GM19455 (cell line): ENCODE data around the gene ANO8.

Experiments
- ATAC-seq: cut with Tn5 transposase; IDR thresholded peaks from one replicate; pipeline ENCODE4 v1.9.1; 2021; ENCODE audit not compliant: unreplicated experiment

Gene ANO8

DNA sequence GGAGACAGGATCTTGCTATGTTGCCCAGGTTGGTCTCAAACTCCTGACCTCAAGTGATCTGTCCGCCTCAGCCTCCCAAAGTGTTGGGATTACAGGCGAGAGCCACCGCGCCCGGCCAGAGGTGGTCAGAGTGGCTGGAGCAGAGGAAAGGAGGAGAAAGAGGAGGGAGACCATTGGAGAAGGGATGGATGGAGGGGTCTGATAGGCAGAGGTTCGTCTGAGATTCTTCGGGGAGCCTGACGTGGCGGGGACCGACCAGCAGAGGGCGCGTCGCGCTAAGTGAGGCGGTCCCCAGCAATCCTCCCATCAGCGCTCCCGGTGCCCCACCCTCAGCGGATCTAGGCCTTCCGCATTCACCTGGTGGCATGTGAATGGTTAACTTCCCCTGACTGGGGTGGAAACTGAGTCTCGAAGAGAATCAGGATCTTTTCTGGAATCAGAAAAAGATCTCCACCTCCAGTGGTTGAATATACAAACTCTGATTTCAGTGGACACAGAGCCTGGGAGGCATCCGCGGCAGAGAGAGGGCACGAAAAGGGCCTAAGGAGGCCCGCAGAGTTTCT, 11.5 kb upstream of the ANO8 start:
- ATAC-seq: no peak

DNA sequence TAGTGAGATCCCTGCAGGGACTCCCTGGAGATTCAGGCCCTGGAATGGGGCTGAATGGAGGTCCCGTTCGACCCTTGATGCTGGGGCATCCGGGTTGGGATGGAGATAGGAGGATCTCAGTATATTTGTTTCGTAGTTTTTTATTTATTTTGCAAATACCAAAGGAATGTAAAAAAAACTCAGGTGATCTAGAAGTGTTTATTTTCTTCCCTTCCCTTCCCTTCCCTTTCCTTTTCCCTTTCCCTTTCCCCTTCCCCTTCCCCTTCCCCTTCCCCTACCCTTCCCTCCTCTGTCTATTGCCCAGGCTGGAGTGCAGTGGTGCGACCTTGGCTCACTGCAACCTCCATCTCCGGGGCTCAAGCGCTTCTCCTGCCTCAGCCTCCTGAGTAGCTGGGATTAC, 7.2 kb upstream of the ANO8 start:
- ATAC-seq: no peak

DNA sequence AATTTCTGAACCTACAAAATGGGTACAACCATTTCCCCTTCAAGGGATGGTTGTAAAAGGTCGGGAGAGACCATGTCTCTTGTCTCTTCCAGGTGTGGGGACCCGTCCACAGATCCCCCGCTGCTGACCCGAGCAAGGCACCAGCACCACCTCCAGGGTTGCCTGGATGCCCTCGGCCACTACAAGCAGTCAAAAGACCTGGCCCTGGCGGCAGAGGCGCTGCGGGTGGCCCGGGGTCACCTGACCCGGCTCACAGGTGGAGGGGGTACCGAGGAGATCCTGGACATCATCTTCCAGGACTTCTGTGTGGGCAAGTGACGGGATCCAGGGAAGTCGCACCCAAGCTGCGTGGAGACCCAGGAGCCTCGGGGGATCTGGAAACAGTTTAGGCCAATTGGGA, 6.7 kb upstream of the ANO8 start:
- ATAC-seq: no peak

DNA sequence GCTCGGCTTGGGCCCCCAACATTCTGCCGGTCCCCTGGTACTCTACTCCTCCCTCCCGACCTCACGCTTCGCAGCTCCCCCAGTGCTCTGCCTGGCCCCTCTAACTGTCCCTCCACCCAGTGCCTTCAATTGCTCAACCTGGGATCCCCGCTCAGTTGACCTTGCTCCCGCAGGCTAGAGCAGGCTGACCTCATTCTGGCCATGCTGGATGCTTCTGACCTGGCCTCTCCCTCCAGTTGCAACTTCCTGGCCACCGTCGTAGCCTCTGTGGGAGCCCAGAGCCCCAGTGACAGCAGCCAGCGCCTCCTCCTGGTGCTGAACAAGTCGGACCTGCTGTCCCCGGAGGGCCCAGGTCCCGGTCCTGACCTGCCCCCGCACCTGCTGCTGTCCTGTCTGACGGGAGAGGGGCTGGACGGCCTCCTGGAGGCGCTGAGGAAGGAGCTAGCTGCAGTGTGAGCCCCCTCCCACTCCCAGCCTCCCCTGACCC, 6.3 kb upstream of the ANO8 start:
- no peak for ATAC-seq

DNA sequence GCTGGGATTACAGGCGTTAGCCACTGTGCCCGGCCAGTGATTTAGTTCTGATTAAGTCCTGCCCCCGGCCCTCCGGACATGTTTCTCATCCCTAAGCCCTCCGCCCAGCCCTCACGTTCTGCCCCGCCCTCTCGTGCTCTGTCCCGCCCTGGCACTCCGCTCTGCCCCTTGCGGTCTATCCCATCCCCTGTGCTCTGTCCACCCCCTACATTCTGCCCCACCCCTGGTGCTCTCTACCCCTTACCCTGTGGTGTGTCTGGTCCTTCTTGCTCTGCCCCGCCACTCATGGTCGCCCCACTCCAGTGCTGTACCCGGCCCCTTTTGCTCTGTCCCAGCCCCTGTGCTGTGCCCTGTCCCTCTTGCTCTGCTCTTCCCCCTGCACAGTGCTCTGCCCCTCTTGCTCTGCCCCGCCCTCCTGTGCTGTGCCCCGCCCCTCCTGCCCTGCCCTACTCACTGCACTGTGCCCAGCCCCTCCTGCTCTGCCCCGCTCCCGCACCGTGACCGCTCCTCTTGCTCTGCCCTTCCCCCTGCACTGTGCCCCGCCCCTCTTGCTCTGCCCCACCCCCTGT, 5.7 kb upstream of the ANO8 start:
- ATAC-seq: no peak

DNA sequence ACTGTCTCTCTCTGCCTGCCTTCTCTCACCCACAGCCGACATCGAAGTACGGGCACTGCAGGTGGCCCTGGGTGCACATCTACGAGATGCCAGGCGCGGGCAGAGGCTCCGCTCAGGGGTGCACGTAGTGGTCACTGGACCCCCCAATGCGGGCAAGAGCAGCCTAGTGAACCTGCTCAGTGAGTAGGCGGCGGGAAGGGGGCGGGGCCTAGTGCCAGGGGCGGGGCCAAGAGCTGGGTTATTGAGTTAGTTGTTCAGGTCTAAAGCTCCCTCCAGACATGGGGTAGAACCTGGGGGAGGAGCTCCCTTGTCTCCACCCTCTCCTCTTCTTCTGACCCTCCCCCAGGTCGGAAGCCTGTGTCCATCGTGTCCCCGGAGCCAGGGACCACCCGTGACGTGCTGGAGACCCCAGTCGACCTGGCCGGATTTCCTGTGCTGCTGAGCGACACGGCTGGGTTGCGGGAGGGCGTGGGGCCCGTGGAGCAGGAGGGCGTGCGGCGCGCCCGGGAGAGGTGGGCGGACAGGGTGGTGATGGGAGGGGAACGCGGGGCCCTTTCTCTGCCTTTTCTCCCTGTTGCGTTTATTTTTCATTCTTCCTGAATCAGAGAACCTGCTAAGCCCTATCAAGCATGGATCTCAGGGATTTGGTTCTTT, 4.6 kb upstream of the ANO8 start:
- no peak for ATAC-seq

DNA sequence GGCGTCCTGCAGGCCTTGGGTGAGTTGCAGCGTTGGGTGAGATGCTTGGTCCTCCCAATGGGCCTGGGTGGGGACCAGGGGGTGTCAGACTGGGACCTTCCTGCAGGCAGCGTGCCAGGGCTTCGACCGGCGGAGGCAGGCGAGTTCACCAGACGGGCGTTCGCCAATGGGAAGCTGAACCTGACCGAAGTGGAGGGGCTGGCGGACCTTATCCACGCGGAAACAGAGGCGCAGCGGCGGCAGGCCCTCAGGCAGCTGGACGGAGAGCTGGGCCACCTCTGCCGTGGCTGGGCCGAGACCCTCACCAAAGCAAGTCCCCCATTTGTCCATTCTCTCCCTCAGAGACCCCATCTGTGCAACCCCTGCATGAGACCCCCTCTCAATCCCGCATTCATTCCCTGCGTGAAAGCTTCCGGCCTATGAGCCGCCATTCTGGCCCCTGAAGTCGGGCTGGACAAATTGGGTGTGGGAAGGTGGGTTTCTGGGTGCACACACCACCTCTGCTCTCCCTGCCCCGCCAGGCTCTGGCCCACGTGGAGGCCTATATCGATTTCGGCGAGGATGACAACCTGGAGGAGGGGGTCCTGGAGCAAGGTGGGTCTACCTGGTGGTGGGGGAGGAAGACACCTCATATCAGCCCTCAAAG, 3.9 kb upstream of the ANO8 start:
- no peak for ATAC-seq

DNA sequence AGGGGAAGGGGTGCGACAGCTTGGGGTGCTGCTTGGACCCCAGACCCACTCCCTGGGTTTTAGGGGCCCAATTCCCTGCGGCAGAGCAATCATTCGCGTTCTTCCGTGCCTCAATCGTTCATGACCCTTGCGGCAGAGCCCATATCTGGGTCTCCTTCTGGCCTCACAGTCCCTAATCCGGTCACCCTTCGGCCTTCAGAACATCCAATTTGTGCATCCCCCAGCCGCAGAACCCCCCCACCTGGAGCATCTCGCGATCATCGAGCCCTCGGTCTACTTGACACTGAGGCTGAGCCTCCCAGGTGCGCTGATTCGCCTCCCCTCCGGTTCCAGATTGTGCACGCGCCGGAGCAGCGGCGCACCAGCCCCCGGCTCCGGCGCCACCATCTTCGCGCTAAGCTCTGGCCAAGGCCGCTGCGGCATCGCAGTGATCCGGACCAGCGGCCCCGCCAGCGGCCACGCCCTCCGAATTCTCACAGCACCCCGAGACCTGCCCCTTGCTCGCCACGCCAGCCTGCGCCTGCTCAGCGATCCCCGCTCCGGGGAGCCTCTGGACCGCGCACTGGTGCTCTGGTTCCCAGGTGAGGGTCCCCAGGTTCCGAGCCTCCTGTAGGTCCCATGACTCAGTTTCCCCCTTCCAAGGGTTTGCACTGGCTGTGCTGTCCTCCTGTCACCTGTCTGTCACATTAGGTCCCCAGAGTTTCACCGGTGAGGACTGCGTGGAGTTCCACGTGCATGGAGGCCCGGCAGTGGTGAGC, 3.2 kb upstream of the ANO8 start:
- ATAC-seq: peak; percentile 2

DNA sequence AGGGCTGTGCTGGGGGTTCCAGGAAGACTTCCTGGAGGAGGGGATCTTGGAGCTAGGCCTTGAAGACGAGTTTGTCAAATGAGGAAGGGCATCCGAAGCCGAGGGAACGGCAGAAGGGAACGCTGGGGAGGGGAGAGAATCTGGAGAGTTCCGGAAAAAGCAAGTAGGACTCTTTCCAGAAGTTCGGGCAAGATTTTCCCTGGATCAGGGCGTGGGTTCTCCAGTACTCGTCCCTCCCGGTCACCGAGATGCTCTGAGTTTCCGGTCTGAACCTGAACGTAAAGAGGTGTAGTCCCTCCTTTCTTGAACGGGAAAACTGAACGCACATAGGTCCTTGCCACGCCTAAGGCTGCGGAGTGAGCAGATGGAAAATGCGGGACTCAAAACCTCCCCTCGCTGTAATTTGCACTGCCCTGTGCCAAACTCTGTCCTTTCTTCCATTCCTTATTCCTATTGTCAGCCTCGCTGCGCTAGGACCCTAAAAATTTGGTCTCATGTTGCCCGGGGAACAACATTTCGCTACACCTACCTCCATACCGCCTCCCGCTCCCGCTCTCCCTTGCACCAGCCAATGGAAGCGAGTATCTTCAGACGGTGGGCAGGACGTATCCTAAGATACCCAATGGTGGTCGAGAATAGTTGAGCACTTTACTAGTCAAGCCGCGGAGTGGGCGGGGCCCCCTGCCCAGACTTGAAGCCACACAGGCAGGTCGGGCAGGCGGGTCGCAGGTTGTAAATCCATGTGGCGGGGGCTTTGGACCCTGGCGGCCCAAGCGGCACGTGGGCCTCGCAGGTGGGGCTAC, 2.4 kb upstream of the ANO8 start, which contains the start of gene GTPBP3:
Gene GTPBP3, plus strand, starts transcription at position 682 of the 803 bp plus-strand sequence. Its CDS starts 59 bp downstream, at position 741.
- peak; percentile 73 for ATAC-seq

DNA sequence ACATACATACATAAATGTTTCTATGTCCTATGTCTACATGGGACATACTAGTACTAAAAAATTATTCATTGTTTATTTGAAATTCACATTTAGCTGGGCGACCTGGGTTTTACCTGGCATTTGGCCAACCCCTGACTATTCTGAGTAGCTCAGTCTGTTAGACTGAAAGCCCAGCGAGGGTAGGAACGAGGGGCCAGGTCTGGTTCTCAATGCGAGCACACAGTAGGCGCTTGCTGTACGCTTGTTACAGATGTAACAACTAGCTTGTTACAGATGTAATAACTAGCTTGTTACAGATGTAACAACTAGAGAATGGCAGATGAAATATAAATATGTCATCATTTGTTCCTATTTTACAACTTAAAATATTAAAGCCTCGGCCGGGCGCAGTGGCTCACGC, 920 bp upstream of the ANO8 start:
- ATAC-seq: no peak

DNA sequence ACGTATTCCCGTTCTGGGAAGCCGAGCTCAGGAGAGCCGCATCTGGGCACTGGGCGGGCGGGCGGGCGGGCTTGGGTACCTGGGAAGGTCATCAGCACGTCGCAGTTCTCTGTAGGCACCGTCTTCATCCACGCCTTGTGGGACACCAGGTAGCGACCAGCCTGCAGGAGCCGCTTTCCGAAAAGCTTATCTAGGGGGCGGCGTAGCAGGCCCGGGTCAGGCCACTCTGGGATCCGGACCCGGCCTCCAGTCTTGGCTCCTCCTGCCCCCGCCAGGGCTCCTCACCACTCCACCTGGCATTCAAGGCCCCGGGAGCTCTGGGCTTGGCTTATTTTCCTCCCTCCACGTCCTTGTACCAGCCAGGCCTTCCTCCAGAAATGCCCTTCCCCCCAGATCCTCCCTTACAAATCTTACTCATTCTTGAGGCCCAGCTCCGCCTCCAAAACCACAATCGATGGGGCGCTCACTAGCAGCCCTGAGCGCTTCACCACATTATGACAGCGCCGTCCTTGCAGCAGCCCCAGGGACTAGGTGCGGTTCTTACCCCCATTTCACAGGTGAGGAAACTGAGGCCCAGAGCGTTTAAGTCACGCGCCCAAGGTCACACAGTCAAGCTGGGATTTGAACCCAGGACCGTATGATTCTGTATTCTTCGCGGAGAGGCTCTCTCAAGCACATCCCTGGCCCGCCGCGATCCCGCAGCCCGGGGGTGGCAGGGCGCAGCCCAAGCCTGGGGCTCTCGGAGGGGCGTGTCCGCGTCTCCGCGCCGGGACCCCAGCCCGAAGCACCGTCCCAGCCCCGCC, 843 bp downstream of the ANO8 start:
- ATAC-seq: no peak

DNA sequence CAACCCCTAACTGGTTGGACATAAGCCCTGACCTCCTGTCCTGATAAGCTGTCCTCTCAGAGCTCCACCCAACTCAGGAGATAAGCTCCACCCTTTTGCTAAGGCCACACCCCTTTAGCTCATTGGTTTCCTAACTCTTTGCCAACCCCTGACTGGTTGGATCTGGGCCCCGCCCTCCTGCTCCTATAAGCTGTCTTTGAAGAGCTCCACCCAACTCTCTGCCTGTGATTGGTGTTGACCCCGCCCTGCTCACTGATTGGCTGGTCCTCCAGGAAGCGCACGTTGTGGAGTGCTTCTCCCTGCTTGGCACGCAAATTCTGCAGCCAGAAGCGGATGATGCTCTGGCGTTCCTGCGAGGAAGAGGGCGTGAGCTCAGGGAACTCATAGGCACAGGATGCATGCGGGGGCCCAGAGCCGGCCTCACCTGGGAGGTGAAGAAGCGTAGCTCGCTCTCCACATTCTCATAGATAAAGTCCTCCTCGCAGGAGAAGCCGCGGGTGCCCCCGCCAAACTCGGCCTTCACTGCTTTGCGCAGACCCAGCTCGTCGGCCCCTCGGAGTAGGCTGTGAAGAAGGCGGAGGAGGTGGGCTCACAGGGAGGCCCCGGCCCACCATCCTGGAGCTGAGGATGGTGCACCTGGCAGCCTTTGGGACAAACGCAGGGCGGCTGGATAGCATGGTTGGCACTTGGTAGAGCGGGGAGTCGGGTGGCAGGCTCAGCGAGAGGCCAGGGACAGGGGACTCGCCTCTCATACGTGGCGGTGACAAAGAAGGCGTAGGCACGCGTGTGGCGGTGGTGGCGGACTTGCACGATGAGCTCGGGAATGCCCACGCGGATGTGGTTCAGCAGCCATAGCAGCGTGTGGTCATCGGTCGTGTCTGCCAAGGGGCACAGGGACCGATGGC, 1.7 kb downstream of the ANO8 start:
- ATAC-seq: no peak

DNA sequence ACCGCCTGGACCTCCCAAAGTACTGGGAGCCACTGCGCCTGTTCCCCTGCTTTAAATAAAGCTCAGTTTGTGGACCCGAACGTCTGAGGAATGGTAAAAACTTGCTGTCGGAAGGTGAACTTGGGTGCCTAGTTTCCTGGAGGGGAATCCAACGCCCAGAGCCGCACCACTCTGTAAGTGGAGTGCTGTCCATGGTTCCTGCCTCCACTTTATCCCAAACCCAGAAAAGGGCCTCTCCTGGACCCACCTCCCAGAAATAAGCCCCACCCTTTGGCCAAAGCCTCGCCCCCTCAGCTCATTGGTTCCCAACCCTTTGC, 2.3 kb downstream of the ANO8 start:
- ATAC-seq: no peak

DNA sequence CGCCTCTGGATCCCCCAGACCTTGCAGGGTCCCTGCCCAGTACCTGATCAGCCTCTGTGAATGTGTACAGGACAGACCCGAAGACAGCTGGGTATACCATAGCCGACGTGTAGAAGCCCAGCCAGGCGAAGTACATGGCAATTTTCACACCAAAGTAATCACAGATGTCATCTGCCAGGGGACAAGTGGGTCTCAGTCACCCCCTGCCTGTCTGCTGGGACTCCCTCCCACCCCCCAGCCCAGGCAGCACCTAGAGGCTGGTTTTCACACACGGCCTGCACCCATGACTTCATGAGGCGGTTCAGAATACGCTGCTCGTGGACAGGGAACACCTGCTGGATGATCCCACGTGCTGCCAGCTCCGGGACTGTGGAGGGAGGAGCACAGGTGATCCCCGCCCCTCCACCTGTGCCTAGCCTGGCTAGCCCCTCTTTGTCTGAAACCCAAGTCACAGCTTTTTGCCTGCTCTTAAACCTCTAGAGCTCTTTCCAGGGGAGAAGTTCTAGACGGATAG, 3.6 kb downstream of the ANO8 start:
- no peak for ATAC-seq

DNA sequence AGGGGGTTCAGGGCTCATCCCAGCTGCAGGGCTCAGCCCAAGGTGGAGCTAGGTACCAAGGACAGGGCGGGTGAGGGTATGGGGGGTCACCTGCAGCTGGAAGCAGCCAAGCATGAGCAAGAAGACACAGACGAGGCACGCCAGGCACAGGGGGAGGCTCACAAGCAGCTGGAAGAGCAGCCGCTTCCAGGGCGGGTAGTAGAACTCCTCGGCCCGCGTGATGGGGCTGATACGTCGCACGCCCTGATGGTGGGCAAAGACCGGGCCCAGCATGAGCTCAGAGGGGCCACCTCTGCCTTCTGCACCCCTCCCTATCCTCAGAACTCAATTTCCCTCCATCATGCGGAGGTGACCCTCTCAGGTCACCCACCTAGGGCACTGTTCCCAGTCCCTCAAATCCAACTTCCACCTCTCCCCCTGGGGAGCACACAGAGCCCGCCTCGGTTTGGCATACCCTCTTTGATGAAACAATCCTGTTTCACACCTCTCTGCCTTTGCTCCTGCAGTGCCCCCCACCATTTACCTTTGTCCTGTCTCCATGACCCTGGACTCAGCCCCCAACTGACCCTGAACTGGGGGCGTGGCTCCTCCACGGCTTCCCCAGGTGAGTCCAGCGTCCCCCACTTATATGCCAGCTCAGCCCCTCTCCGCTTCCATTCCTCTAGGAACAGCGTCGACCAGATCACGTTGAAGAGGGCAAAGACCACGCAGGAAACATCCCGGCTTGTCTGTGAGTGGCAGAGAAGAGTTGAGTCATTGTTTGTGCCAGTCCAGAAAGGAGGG, 4.2 kb downstream of the ANO8 start:
- no peak for ATAC-seq

DNA sequence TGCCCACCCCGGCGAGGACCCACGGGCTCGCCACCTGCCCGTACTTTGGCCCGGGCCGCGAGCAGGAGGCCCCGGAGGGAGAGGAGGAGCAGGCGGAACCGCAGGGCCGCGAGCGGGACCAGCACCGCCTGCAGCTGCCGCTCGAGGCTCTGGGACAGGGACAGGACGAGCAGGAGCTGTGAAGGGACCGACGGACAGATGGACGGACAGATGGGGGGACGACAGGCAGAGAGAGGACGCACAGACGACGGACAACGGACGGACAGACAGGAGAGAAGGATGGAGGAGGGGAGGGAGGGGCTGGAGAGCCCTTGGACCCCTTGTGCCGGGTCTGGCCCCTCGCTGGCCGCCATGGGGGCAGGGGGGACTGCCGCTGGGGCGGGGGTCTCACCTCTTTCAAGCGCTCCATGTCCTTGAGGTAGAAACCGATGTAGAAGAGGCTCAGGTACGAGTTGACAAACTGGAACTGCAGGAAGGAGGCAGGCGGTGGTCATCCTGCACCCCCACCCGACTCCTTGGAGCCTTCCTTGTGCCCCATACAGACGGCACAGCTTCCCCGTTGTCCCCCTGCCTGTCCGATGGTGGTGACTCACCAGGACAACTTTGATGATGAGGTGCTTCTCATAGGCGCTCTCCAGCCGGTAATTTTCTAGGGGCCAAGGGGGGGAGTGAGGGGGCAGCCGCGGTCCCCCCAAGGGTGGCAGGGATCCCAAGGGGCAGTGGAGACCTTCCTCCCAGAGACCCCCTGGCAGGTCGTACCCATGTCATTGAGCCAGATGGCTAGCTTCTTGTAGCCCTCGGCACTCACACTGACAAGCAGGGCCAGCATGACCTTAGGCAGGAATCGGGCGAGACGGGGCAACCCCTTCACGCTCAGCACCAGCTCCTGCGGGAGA, 5.0 kb downstream of the ANO8 start:
- no peak for ATAC-seq
